Mesendoderm (in vitro differentiated cells): ENCODE measurements around the gene PPIG.

Source experiments
- DNase-seq: peaks from one replicate; pipeline ENCODE4 v3.0.0; 2013
- H2AK5ac ChIP-seq: 2 replicates; pipeline ENCODE4 v1.6.1; 2013; ENCODE audit warnings: low read length, inconsistent platforms
- H2BK120ac ChIP-seq: 2 replicates; pipeline ENCODE4 v1.6.1; 2013; ENCODE audit warnings: low read depth, mild to moderate bottlenecking, low read length, moderate library complexity, mixed read lengths
- H2BK15ac ChIP-seq: replicated peaks from 2 replicates; pipeline ENCODE4 v1.6.1; 2013; ENCODE audit warnings: low read depth, mild to moderate bottlenecking, moderate library complexity
- H2BK5ac ChIP-seq: 2 replicates; pipeline ENCODE4 v1.6.1; 2013; ENCODE audit warnings: low read length, inconsistent platforms
- H3K18ac ChIP-seq: 2 replicates; pipeline ENCODE4 v1.6.1; 2013; ENCODE audit warnings: mild to moderate bottlenecking, low read length, mixed read lengths
- H3K23ac ChIP-seq: one replicate; pipeline ENCODE4 v1.6.1; 2013; ENCODE audit warnings: low read length
- H3K27ac ChIP-seq: 2 replicates; pipeline ENCODE4 v1.5.1; 2013; ENCODE audit warnings: low read depth, mild to moderate bottlenecking, inconsistent platforms, low read length, moderate library complexity
- H3K27me3 ChIP-seq: 2 replicates; pipeline ENCODE4 v1.6.1; 2013; ENCODE audit warnings: low read length, control low read depth, mild to moderate bottlenecking, inconsistent platforms; ENCODE audit not compliant: insufficient read depth, poor library complexity
- H3K36me3 ChIP-seq: 2 replicates; pipeline ENCODE4 v1.6.1; 2013; ENCODE audit warnings: low read length, inconsistent platforms; ENCODE audit not compliant: control insufficient read depth, insufficient read depth
- H3K4ac ChIP-seq: one replicate; pipeline ENCODE4 v1.6.1; 2013; ENCODE audit warnings: low read depth, mild to moderate bottlenecking, low read length, moderate library complexity
- H3K4me1 ChIP-seq: 2 replicates; pipeline ENCODE4 v1.6.1; 2013; ENCODE audit warnings: low read depth, low read length, inconsistent platforms; ENCODE audit not compliant: control insufficient read depth
- H3K4me2 ChIP-seq: 2 replicates; pipeline ENCODE4 v1.6.1; 2013; ENCODE audit warnings: low read length
- H3K4me3 ChIP-seq: 2 replicates; pipeline ENCODE4 v1.5.1; 2013; ENCODE audit warnings: mild to moderate bottlenecking, low read length
- H3K56ac ChIP-seq: one replicate; pipeline ENCODE4 v1.6.1; 2013; ENCODE audit warnings: low read length
- H3K79me1 ChIP-seq: 2 replicates; pipeline ENCODE4 v1.6.1; 2013; ENCODE audit warnings: low read length, inconsistent platforms
- H3K79me2 ChIP-seq: 2 replicates; pipeline ENCODE4 v1.6.1; 2013; ENCODE audit warnings: mild to moderate bottlenecking, low read length; ENCODE audit not compliant: control insufficient read depth, insufficient read depth
- H3K9ac ChIP-seq: 2 replicates; pipeline ENCODE4 v1.6.1; 2013; ENCODE audit warnings: low read length, inconsistent platforms
- H4K5ac ChIP-seq: one replicate; pipeline ENCODE4 v1.6.1; 2013; ENCODE audit warnings: low read length
- H4K8ac ChIP-seq: one replicate; pipeline ENCODE4 v1.6.1; 2013; ENCODE audit warnings: low read depth, mild to moderate bottlenecking, control low read depth, low read length, moderate library complexity
- WGBS: extraction: QIAGEN DNeasy Blood & Tissue Kit; methylation state at CpG from one replicate; pipeline ENCODE4 v1.1.7; 2013; ENCODE audit warnings: low lambda C conversion rate, missing lambda C conversion rate; ENCODE audit not compliant: insufficient coverage; ENCODE audit errors: extremely low coverage; 5-methylcytosine and 5-hydroxymethylcytosine counted together

Gene PPIG

GRCh38 chr2:169672406-169672805, 88.3 kb downstream of the PPIG start:
- Histone ChIP-seq H3K9ac (no peak overlapping the region), H3K36me3 (no peaks in the 10 kb centered on the region), H3K18ac (no peak overlapping the region), H3K4me2 (no peak overlapping the region), H3K79me1 (no peaks in the 10 kb centered on the region), H3K27me3 (no peaks in the 10 kb centered on the region), H3K4me3 (no peak overlapping the region), H3K56ac (no peak overlapping the region), H3K79me2 (no peaks in the 10 kb centered on the region), H4K8ac (no peak overlapping the region), H3K4me1 (no peaks in the 10 kb centered on the region), H2BK15ac (no peak overlapping the region), H2BK5ac (no peak overlapping the region), H4K5ac (no peak overlapping the region), H2AK5ac (no peak overlapping the region), H3K27ac (no peak overlapping the region), H2BK120ac (no peak overlapping the region), H3K23ac (no peak overlapping the region), H3K4ac (no peak overlapping the region)
- WGBS, result no CpG with 5 or more reads among the region's 6 CpGs
- DNase-seq, result no peak

- WGBS, result no CpG with 5 or more reads among the region's 3 CpGs
- no peaks in the 10 kb centered on the region for H3K36me3 ChIP-seq
Measured at GRCh38 chr2:169673106-169673505, 89.0 kb downstream of the PPIG start.

GRCh38 chr2:169673921-169674320, 89.8 kb downstream of the PPIG start:
- no peaks in the 10 kb centered on the region for H3K79me1 ChIP-seq
- H4K8ac ChIP-seq, result no peak overlapping the region
- no peaks in the 10 kb centered on the region for H3K4me1 ChIP-seq
- no peak overlapping the region for H3K18ac ChIP-seq
- no peak overlapping the region for H3K23ac ChIP-seq
- no peak overlapping the region for H3K9ac ChIP-seq
- no peak overlapping the region for H3K4me2 ChIP-seq
- no peak overlapping the region for H2BK120ac ChIP-seq
- H3K27ac ChIP-seq, result no peak overlapping the region
- no peak for DNase-seq
- H2BK5ac ChIP-seq, result no peak overlapping the region
- H3K27me3 ChIP-seq, result no peaks in the 10 kb centered on the region
- H3K4me3 ChIP-seq, result no peak overlapping the region
- no peak overlapping the region for H4K5ac ChIP-seq
- H2BK15ac ChIP-seq, result no peak overlapping the region
- no peak overlapping the region for H3K4ac ChIP-seq
- WGBS, result no CpG with 5 or more reads among the region's 2 CpGs
- no peak overlapping the region for H2AK5ac ChIP-seq
- H3K79me2 ChIP-seq, result no peaks in the 10 kb centered on the region
- H3K56ac ChIP-seq, result no peak overlapping the region
- H3K36me3 ChIP-seq, result no peaks in the 10 kb centered on the region

More at GRCh38 chr2:169673106-169673505, 89.0 kb downstream of the PPIG start:
- Histone ChIP-seq H2BK5ac (no peak overlapping the region), H3K27me3 (no peaks in the 10 kb centered on the region), H3K79me2 (no peaks in the 10 kb centered on the region), H2BK120ac (no peak overlapping the region), H3K79me1 (no peaks in the 10 kb centered on the region), H3K4me3 (no peak overlapping the region), H3K4ac (no peak overlapping the region), H2AK5ac (no peak overlapping the region), H3K18ac (no peak overlapping the region), H4K8ac (no peak overlapping the region), H2BK15ac (no peak overlapping the region), H3K4me1 (no peaks in the 10 kb centered on the region), H4K5ac (no peak overlapping the region), H3K4me2 (no peak overlapping the region), H3K9ac (no peak overlapping the region), H3K23ac (no peak overlapping the region), H3K56ac (no peak overlapping the region), H3K27ac (no peak overlapping the region)
- no peak for DNase-seq

GRCh38 chr2:169676357-169676756, 92.2 kb downstream of the PPIG start:
- H4K8ac ChIP-seq, result no peak overlapping the region
- H3K79me1 ChIP-seq, result no peaks in the 10 kb centered on the region
- no peaks in the 10 kb centered on the region for H3K79me2 ChIP-seq
- H3K23ac ChIP-seq, result no peak overlapping the region
- no peak overlapping the region for H2AK5ac ChIP-seq
- H3K9ac ChIP-seq, result no peak overlapping the region
- no peak overlapping the region for H3K27ac ChIP-seq
- no peak overlapping the region for H3K4me2 ChIP-seq
- H3K36me3 ChIP-seq, result no peaks in the 10 kb centered on the region
- H3K4me3 ChIP-seq, result no peak overlapping the region
- no peak overlapping the region for H2BK5ac ChIP-seq
- H3K4me1 ChIP-seq, result no peaks in the 10 kb centered on the region
- H3K56ac ChIP-seq, result no peak overlapping the region
- DNase-seq, result no peak
- no peak overlapping the region for H3K4ac ChIP-seq
- no peak overlapping the region for H4K5ac ChIP-seq
- no peaks in the 10 kb centered on the region for H3K27me3 ChIP-seq
- H2BK120ac ChIP-seq, result no peak overlapping the region
- WGBS, result no CpG with 5 or more reads among the region's 3 CpGs
- H2BK15ac ChIP-seq, result no peak overlapping the region
- H3K18ac ChIP-seq, result no peak overlapping the region

- H3K27ac ChIP-seq, result no peak overlapping the region
- no peak overlapping the region for H3K4me2 ChIP-seq
- no peak overlapping the region for H4K5ac ChIP-seq
- H3K23ac ChIP-seq, result no peak overlapping the region
- no peaks in the 10 kb centered on the region for H3K79me2 ChIP-seq
- H2BK120ac ChIP-seq, result no peak overlapping the region
- no peak overlapping the region for H3K4me3 ChIP-seq
- WGBS, result no CpG with 5 or more reads among the region's 6 CpGs
- H3K79me1 ChIP-seq, result no peaks in the 10 kb centered on the region
- no peaks in the 10 kb centered on the region for H3K36me3 ChIP-seq
- no peak overlapping the region for H4K8ac ChIP-seq
- H3K4ac ChIP-seq, result no peak overlapping the region
- no peak overlapping the region for H2AK5ac ChIP-seq
- no peak overlapping the region for H3K9ac ChIP-seq
- H2BK15ac ChIP-seq, result no peak overlapping the region
- no peaks in the 10 kb centered on the region for H3K4me1 ChIP-seq
- no peak overlapping the region for H3K56ac ChIP-seq
- no peaks in the 10 kb centered on the region for H3K27me3 ChIP-seq
- no peak overlapping the region for H2BK5ac ChIP-seq
- no peak for DNase-seq
- H3K18ac ChIP-seq, result no peak overlapping the region
Measured at GRCh38 chr2:169676850-169677249, 92.7 kb downstream of the PPIG start.

GRCh38 chr2:169683054-169683424, 98.9 kb downstream of the PPIG start:
- Histone ChIP-seq H2AK5ac (no peak overlapping the region), H3K4me3 (no peak overlapping the region), H3K4me2 (no peak overlapping the region), H3K18ac (no peak overlapping the region), H2BK120ac (no peak overlapping the region), H3K79me1 (no peaks in the 10 kb centered on the region), H3K79me2 (no peaks in the 10 kb centered on the region), H3K4me1 (peaks cover 2% of the 10 kb centered on the region), H4K5ac (no peak overlapping the region), H3K27ac (no peak overlapping the region), H3K56ac (no peak overlapping the region), H3K4ac (no peak overlapping the region), H3K23ac (no peak overlapping the region), H3K27me3 (no peaks in the 10 kb centered on the region), H3K36me3 (no peaks in the 10 kb centered on the region), H2BK5ac (no peak overlapping the region), H4K8ac (no peak overlapping the region), H2BK15ac (no peak overlapping the region), H3K9ac (no peak overlapping the region)
- no CpG with 5 or more reads among the region's 3 CpGs for WGBS
- DNase-seq, result no peak
